Measurements from ENCODE around the gene NEK9.

Gene NEK9

DNA sequence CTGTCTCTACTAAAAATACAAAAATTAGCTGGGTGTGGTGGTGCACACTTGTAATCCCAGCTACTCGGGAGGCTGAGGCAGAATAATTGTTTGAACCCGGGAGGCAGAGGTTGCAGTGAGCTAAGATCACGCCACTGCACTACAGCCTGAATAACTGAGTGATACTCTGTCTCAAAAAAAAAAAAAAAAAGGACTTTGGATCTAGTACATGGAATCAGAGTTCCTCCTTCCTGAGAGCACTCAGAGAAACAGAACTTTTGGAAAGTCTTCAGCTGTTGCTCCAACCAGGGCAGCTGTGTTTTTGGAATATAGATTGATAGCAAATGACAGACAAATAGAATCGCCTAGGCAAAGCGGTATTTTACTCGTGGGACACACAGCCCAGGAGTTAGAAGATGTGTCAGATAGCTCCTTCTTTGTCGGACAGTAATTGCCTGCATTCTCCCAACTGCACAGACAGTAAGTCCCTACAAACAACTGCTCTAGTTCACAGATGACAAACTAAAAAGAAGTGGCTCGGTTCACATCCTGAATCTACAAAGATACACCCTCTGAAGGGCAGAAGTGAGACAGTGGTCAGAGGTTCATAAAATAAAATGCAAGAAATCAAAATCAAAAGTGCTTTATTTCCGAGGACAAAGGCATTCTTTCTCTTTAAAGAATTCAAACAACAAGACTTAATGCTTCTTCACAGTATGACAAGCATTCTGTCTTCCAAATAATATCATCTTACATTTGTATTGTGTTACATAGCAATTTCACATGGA lies 17.1 kb upstream of the NEK9 start:
- DNase-seq, result no peak

DNA sequence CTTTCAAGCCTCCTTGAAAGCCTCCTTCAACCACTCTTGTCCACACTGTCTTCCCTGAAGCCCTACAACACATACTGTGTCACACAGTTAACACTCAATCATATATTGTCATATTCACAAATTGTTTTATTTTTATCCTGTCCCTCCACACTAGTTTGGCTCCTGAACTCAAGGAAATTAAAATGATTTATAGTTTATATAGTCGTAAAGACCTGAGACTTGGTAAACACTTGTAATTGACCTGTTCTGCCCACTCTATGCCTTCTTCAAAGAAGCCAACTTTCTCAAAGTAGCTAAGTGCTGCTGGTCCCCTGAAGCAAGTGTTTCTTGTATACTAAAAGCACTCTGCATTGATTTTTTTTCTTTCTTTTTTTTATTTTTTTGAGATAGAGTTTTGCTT lies 15.6 kb upstream of the NEK9 start:
- no peak for DNase-seq

DNA sequence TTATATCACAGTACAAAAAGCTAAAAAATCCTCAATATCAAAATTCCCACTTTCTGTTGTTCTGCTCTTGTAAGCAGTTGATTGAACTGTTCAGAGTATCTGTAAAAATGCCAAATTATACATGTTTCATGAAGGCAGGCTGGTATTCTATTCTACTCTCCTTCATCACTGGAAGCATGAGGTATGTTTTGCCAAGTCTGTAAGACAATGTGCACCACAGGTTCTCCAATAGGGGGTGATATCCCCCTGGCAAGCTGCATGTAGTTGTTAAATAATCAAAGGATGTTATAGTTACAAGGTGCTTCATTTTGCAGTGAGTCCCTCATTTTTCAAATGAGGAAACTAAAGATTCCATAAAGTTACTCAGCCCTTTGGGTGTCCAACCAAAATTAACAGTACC lies 15.1 kb upstream of the NEK9 start:
- DNase-seq, result no peak

DNA sequence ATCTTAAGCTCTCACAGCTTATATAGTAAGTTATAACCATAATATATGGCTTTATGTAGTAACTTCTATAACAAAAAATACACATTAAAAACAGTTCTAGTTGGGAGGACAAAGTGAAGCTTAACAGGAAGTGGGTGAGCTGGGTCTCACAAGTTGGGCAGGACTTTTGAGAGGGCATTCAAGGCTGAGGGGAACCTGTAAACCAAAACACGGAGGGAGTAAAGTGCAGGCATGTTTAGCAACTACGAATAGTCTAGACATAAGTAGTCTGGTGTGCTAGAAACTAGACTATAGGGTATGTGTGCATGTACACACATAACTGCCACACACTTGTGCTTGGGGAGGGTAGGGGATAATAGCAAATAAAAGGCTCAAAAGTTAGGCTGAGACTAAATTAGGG lies 14.2 kb upstream of the NEK9 start:
- no peak for DNase-seq

DNA sequence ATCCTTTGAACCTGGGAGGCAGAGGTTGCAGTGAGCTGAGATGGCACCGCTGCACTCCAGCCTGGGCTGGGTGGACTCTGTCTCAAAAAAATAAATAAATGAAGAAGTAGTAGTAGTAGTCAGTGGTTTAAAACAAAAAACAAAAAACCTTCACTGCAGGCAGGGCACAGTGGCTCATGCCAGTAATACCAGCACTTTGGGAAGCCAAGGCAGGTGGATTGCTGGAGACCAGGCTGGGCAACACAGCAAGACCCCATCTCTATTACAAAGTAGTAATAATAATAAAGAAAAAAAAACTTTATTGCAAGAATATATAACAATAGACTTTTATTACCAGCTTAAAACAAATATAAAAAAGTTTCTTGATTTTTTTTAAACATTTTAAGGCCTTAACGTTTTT lies 13.8 kb upstream of the NEK9 start:
- no peak for DNase-seq

DNA sequence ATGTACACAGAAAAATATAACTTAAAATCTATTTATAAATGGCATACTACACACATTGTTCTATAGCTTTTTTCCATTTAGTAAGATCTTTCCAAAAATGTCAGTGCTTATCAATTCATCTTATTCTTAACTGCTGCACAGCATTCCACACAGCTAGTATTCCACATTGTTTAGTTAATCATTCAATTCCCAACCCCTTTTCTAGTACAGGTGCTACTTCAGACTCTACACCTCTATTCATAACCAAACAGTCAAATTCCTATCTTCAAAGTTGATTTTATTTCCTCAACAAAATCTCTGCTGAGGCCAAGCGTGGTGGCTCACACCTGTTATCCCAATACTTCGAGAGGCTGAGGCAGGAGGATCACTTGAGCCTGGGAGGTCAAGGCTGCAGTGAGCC lies 12.3 kb upstream of the NEK9 start:
- DNase-seq, result no peak

DNA sequence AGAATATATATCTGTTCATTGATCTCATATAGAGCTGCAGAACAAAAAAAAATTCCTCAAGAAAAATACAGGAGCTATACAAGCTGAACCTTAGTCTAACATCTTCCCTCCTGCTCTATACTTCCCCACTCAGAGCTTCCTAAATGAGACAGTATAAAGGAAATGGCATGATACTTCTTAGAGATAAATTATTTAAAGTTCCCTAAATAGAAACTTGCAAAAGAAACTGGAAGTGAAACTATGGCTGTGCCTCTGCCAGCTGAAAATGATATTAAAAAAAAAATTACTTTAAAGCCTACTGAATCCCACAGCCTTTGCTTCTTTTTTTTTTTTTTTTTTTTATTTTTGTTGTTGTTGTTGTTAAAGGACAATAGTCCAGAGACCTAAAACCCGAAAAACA lies 11.6 kb upstream of the NEK9 start:
- DNase-seq, result no peak

DNA sequence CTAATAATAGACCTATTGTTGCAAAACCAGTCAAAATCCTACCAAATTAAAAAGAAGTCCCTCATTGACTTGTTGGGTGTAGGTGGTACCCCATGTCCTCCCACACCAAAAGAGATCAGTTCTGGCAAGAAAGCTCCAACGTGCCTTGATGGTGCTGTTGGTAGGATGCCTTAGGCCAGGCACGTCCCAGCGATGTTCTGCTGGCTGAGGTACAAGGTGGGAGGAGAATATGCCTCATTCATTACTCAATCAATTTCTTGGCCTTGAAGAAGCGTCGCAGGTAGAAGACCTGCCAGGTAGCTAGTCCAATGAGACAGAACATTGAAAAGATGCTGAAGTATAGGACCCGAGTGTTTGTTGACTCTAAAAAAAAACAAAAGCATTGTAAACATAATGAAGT lies 7.8 kb upstream of the NEK9 start:
- DNase-seq, result no peak

DNA sequence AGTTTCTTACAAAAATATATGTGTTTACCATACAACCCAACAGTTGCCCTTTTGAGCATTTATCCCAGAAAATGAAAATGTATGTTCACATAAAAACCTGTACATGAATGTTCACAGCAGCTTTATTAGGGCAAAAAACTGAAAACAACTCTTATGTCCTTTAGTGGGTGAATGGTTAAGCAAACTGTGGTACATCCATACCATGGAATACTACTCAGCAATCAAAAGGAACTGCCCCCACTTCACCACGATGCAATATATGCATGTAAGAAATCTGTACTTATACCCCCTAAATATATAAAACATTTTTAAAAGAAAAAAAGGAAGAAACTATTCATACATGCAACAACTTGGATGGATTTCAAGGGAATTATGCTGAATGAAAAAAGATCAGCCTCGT lies 6.7 kb upstream of the NEK9 start:
- DNase-seq, result no peak

DNA sequence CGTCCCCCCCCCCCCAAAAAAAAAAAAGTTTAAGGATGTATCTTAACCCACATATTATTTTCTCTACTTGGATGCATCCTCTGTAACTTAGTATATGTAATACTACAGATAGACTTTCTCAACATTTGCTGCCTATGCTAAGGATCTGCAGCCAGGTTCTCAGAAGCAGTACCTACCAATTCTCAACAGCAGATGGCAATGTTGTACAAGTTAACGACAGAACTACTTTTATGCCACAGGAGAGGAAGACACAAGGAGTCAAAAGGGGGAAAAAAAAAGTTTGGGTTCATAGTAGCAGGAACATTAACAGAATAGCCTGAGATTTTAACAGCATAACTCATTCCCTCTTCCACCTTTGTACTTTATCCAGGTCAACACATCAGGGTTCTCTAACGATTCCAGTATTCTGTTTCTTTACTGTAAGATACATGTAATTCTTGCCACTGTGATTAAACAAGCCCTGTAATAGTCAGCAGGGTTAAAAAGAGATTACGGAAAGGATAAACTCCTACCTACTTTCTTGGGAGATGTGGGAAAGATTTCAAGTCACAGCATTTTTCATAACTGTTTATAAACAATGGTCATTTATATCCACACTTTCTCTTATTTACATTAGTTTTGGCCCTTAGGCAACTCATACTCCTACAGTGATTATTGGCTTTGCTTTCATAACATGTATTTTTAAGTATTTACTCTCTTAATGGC lies 5.7 kb upstream of the NEK9 start:
- peak in 1 of 2 experiments; percentile 32 for DNase-seq

DNA sequence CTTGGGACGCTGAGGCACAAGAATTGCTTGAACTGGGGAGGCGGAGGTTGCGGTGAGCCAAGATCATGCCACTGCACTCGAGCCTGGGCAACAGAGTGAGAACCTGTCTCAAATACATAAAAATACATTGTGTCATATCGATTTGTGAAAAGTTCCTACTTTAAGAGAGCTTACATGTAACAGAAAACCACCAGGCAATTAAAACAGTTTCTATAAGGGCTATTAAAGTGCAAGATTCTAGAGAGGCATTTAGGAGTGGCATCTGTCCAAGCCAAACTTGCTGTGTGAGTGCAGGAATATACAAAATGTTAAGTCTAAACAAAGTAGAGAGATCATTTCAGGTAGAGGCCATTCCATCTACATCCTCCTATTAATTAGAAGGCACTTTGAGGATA lies 1.7 kb upstream of the NEK9 start:
- no peak for DNase-seq

DNA sequence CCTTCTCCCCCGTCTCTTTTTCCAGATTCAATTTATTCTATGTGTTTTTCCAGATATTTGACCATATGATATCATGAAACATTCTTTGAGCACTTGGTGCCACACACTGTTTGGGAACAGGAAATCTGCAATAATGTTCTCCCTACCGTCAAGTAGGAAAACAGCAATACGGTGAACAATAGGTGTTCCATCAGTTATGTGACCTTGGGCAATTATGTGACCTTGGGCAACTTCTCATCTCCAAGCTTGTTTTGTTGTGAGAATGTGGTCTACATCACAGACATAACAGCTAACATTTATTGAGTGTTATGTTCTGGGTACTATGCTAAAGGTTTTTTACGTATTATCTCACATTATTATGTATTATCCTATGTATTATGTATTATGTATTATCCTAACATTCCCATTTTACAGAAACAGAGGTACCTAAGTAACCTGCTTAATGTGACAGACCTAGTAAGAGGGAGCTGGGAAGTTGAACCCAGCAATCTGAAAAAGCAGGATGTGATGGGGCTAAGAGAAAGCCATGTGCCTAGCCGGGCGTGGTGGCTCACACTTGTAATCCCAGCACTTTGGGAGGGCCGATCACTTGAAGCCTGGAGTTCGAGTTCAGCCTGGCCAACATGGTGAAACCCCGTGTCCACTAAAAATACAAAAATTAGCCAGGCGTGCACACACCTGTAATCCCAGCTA lies 1.2 kb upstream of the NEK9 start:
- DNase-seq, result no peak

DNA sequence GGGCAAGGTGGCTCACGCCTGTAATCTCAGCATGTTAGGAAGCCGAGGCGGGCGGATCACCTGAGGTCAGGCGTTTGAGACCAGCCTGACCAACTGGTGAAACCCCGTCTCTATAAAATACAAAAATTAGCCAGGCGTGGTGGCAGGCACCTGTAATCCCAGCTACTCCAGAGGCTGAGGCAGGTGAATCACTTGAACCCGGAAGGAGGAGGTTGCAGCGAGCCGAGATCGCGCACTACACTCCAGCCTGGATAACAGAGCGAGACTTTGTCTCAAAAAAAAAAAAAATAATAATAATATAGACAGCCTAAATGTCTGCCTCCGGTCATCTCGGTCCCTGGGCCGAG lies 599 bp upstream of the NEK9 start:
- DNase-seq, result peak in 1 of 2 experiments; percentile 16

DNA sequence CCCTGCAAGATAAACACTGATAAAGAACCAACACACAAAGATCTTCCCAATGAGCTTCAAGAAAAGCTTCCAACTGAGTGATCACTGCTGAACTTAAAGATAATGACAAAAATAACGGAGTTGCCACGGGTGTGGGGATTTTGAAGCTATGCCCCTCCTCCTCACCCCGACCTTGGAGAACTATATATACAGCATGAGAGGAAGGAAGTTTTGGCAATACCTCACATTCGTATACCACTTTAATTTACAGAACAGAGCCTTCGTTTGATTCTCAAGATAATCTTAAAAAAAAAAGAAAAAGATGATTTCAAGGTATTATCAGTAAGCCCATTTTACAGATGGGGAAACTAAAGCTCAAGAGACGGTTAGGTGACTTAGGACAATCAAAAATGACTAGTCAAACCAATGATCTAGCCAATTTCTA lies 715 bp downstream of the NEK9 start:
- DNase-seq, result no peak

DNA sequence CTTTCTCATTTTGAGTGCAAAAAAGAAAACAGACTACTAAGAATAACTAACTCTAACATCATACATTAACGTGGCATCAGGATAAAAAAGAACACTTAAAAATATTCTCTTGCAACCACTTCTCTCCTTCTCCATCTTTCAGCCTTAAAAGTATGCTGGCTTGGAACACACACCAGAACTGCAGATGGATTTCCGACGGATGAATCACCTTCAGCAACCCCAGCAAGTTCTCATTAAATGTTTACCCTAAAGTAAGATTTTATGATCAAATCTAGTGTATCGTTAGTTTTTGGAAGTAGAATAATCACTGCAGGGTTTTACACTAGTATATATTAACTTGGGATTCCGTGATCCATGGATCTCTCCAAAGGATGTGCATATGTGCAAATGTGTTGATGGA lies 1.2 kb downstream of the NEK9 start:
- no peak for DNase-seq

DNA sequence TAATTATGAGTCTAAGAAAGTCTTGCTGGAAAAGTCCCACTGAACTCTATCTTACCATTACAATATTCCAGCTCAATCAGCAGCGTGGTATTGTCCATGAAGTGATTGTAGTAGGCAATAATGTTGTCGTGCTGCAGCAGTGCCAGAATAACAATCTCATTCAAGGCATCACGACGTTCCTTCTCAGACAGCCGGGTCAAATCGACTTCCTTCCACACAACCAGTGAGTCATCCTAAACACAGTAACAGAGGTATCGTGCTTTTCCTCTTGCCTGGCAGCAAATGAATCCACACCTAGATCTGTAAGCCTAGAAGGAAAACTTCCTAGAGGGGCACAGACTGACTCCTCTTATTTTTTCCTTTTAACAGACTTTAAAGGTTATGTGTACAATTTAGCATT lies 2.9 kb downstream of the NEK9 start:
- peak; percentile 21 to 34 for DNase-seq

DNA sequence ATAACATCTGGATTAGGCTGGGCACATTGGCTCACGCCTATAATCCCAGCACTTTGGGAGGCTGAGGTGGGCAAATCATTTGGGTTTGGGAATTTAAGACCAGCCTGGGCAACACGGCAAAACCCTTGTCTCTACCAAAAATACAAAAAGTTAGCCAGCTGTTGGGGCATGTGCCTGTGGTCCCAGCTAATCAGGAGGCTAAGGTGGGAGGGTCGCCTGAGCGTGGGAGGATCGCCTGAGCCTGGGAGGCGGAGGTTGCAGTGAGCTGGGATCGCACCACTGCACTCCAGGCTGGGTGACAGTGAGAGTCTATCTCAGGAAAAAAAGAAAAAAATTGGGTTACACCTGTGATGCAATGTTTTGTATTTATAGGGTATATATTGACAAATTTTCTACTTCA lies 5.3 kb downstream of the NEK9 start:
- DNase-seq, result no peak

DNA sequence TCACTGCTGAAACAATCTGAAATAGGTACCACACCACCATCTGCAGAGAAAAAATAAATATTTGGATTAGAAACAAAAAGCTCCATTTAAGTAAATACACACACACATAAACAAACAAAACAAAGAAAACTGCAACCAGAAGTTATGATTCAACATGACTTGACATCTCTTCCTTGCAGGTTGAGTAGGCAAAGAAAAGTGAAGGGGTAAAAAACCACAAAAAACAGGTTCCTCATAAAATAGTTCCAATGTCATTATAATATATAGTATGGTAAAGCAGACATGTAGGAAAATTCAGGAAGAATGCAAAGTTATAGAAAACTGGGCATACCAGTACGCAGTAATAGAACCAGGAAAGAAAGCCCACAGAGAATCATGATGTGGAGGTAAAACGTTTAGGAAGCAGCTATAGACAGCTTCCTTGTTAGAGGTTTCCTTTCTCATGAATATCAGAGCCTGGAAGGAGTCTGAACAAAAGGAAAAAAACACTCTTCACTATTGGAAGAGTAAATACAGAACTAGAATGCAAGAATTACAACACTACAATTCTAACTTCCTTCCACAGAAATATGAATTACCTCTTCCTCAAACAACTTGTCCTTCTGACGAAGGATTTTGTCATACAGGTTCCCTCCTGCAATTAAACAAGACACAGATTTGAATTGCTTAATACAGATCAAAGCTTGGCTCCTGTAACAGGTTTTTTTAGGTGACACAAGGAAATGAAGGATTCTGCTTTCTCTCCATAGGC lies 6.1 kb downstream of the NEK9 start:
- DNase-seq, result no peak

DNA sequence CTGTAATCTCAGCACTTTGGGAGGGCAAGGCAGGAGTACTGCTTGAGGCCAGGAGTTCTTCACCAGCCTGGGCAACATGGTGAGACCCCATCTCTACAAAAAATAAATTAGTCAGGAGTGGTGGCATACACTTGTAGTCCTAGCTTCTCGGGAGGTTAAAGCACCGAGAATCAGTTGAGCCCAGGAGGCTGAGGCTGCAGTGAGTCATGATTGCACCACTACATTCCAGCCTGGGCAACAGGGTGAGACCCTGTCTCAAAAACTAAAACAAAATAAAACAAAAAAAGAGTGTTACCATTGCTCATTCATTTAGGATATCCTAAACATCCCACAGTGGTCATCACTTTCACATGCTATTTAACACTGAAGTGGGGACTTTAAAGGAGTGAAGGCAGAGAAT lies 7.8 kb downstream of the NEK9 start:
- DNase-seq, result no peak

DNA sequence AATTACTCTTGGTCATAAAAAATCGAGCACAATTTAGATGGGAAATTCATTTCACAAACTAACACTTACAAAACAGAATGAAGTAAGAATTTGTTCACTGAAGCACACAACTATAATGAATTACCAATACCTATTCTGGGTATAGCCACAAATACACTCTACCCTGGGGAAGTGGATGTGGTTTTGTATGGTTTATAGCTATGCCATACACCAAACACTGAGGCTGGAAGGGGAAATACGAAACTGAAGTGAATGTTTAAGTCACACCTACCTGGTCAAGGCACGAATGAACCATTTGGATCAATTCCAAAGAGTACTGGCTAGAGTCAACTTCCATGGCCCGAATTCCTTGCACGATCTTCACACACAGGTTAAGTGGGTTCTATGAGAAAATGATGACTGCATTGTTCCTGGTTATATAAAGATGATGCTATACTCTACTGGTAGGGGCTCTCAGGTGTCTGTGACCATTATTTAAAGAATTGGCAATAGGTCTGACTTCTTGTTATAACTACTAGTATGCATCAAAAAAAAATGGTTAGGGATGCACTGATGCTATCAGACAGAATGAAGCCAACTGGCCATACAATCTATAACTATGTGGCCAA lies 12.8 kb downstream of the NEK9 start:
- DNase-seq, result no peak

DNA sequence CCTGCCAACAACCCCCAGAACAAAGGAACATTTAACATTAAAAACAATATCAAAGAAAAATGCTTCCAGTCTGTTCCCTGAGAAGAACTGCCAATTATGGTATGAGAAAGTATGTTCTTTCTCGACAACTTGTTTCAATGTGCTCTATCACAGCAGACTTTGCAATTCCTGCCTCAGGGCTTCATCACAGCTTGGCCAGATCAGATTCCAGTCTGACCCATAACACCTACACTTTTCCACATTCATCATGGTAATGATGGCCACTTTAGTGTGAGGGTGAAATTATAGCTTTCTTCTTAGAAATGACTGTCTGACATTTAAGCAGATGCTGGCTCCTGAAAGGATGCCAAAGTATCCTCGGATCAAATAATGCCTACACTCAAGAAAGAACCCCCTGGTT lies 17.0 kb downstream of the NEK9 start:
- DNase-seq, result no peak

DNA sequence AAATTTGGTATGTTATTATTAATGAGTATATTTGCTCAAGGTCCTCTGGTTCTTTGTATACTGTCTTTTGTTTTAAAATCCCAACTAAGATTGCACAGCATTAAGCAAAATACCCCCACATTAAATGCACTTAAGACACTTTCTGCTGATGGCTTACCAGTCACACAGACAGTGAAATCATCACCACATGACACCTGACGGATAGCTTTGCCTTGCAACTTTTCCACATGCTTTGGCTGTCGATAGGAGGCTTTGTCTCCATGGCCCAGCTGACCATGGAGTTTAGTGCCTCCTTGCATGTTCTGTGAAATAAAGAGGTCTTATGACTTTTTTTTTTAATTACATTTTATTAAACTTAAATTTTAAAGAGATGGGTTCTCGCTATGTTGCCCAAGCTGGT lies 19.7 kb downstream of the NEK9 start:
- DNase-seq, result no peak

DNA sequence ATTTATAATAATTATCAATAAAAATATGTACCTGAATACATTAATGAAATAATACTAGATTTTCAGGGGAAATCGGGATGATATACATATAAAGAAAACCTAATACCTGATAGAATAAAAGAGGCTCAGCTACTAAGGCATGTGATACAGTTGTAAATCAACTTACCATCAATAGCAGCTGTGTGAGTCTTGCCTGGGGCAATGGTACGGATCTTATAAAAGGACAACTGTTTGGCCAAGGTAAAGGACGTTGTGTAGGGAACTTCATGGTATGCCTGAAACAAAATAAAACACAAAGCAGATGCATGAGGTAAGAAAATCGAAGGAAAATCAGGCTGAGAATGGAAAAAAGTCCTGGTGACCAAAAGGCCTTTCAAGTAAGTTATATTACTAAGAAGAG lies 25.4 kb downstream of the NEK9 start:
- no peak for DNase-seq
